ENCODE results near the gene TOE1. TPM values are rescaled to one million over a fixed set of nuclear protein-coding genes. Genes with fewer than 3 reads are reported as not detected.

The TOE1 gene
- total RNA-seq, 1 experiment from 2014 or later = 31.2 TPM

DNA sequence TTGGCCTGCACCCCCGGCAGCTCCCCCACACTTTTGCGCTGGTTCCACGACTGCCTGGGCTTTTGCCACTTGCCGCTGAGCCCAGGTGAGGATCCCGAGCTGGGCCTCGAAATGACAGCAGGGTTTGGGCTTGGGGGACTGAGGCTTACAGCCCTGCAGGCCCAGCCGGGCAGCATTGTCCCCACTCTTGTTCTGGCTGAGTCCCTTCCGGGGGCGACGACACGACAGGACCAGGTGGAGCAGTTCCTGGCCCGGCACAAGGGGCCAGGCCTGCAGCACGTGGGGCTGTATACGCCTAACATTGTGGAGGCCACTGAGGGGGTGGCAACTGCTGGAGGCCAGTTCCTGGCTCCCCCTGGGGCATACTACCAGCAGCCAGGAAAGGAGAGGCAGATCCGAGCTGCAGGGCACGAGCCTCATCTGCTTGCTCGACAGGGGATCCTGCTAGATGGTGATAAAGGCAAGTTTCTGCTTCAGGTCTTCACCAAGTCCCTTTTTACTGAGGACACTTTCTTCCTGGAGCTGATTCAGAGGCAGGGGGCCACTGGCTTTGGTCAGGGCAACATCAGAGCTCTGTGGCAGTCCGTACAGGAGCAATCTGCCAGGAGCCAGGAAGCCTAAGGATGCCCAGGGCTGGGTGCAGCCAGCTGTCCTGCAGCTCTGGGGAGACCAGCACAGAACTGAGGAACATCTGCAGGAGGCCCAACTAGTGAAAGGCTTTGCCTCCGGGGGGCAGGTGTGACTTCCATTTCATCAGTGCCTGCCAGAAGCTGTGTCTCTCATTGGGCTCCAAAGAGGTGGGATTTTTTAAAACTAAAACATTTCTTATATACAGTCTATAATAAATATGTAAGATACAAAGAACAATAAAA lies 12.1 kb upstream of the TOE1 start:
- Mint-ChIP-seq H3K9me3 (peaks cover 3 to 11% of the 10 kb centered on the region in 2 experiments; a peak in 4 of 5 replicates), H3K27ac (peak overlapping the region in 2 of 3 experiments; percentile 28 to 91; a peak in 3 of 7 replicates), H3K4me3 (peak overlapping the region; percentile 75), H3K4me1 (peaks cover 32 to 39% of the 10 kb centered on the region in 2 experiments), H3K36me3 (ENCODE audit: insufficient read depth in 1 of 3, low read depth in 3 of 3) (peaks cover 25 to 49% (median 36%) of the 10 kb centered on the region in 3 experiments), H3K27me3 (ENCODE audit: low read depth) (no peaks in the 10 kb centered on the region)
- H3K27ac ChIP-seq (ENCODE audit: insufficient read length, low read depth, low read length) = no peak overlapping the region
- H4K8ac ChIP-seq (replicated peaks; ENCODE audit: insufficient read length, low read depth, low read length) = no peak overlapping the region
- H2BK12ac ChIP-seq (ENCODE audit: insufficient read length, low read depth, low read length) = no peak overlapping the region
- no peaks in the 10 kb centered on the region for H3K79me2 ChIP-seq (ENCODE audit: insufficient read depth, low read length)
- no peak overlapping the region for H3T11ph ChIP-seq (ENCODE audit: low read length)
- no peak overlapping the region for H2AFZ ChIP-seq (ENCODE audit: low read length)
- no peak overlapping the region for H3K56ac ChIP-seq (ENCODE audit: insufficient read length, low read depth, low read length)
- no peaks in the 10 kb centered on the region for H4K20me1 ChIP-seq (ENCODE audit: control insufficient read depth, insufficient read depth, insufficient read length)
- DNase-seq = peak; percentile 56
- TF ChIP-seq, protein P1, sequence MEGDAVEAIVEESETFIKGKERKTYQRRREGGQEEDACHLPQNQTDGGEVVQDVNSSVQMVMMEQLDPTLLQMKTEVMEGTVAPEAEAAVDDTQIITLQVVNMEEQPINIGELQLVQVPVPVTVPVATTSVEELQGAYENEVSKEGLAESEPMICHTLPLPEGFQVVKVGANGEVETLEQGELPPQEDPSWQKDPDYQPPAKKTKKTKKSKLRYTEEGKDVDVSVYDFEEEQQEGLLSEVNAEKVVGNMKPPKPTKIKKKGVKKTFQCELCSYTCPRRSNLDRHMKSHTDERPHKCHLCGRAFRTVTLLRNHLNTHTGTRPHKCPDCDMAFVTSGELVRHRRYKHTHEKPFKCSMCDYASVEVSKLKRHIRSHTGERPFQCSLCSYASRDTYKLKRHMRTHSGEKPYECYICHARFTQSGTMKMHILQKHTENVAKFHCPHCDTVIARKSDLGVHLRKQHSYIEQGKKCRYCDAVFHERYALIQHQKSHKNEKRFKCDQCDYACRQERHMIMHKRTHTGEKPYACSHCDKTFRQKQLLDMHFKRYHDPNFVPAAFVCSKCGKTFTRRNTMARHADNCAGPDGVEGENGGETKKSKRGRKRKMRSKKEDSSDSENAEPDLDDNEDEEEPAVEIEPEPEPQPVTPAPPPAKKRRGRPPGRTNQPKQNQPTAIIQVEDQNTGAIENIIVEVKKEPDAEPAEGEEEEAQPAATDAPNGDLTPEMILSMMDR (conservative IDR thresholded peaks at IDR 0.05) = no peak; the same call in 2 of the 3 replicates
- H3K27me3 ChIP-seq (ENCODE audit: insufficient read depth, low read length) = no peaks in the 10 kb centered on the region
- H3K23ac ChIP-seq (ENCODE audit: insufficient read length, low read depth, low read length) = no peak overlapping the region
- H3K9ac ChIP-seq (ENCODE audit: extremely low read depth, insufficient read length, low read length) = peak overlapping the region; percentile 44
- H4K91ac ChIP-seq (ENCODE audit: insufficient read length, low read depth, low read length) = peak overlapping the region; percentile 68
- H3K4me2 ChIP-seq (ENCODE audit: insufficient read depth, insufficient read length, low read length) = peak overlapping the region; percentile 47
- WGBS (ENCODE audit: extremely low coverage, insufficient read length, low lambda C conversion rate) = no CpG with 5 or more reads among the region's 19 CpGs
- no peak overlapping the region for H2BK120ac ChIP-seq (ENCODE audit: low read depth, low read length, poor library complexity, severe bottlenecking)
- H2BK15ac ChIP-seq (ENCODE audit: low read depth, low read length) = no peak overlapping the region
- peak overlapping the region; percentile 83 for H3K18ac ChIP-seq (ENCODE audit: insufficient read length, low read depth, low read length)
- peak overlapping the region; percentile 7; the same call in 1 of the 2 replicates for H3K4ac ChIP-seq (ENCODE audit: low read depth, low read length)
- H3K4me1 ChIP-seq (ENCODE audit: insufficient read depth, low read length) = peaks cover 6% of the 10 kb centered on the region; the same call in 1 of the 2 replicates
- peaks cover 16% of the 10 kb centered on the region for H3K23me2 ChIP-seq (ENCODE audit: insufficient read length, low read depth, low read length, poor library complexity, severe bottlenecking)
- H2BK5ac ChIP-seq (ENCODE audit: insufficient read length, low read length) = no peak overlapping the region
- no peak overlapping the region for H4K5ac ChIP-seq (ENCODE audit: insufficient read length, low read depth, low read length)
- H3K79me1 ChIP-seq (ENCODE audit: insufficient read depth, low read depth, low read length, poor library complexity, severe bottlenecking) = no peaks in the 10 kb centered on the region
- no peak overlapping the region for H2BK20ac ChIP-seq (ENCODE audit: low read depth, low read length, poor library complexity, severe bottlenecking)
- H2AK5ac ChIP-seq (ENCODE audit: insufficient read length, low read length) = no peak overlapping the region
- H3K9me3 ChIP-seq (ENCODE audit: control insufficient read depth, low read depth, low read length) = no peaks in the 10 kb centered on the region
- H3K14ac ChIP-seq (ENCODE audit: insufficient read depth, low read length) = peak overlapping the region; percentile 92
